Activated CD8-positive, alpha-beta memory T cell treated with anti-CD3 and anti-CD28 coated beads for 4 hours (primary cell): ENCODE data around the gene CENPB.

ENCODE experiments used
- DNase-seq, 2 donors: peaks; one replicate each; pipeline ENCODE4 v3.0.0-alpha.2; 2020; ENCODE audit warnings: low read depth in 2 of 2

CENPB gene

DNA sequence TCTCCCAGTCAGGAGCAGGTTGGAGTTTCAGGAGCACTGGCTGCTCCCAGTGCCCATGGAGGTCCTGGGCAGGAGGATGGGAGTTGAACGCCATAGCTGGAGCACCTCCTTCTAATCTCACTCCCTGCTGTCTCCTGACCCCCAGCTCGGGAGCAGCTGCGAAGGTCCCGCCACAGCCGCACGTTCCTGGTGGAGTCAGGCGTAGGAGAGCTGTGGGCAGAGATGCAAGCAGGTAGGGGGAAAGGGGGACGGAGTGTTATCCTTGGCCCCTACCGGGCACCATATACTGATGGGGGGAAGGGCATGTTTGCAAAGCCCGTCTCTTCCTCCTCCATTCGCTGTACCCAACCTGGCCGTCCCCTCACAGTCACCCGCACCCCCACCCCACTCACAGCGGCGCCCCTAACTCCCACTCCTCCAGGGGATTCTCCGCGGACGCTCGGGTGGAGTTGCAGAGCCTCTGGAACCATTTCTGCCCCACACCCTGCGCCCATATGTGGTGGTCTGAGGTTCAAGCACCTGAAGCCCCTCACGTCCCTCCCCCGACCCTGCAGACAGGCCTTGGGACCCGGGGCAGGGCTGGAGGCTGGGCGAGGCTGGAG lies 37.4 kb downstream of the CENPB start:
- DNase-seq, result no peak

DNA sequence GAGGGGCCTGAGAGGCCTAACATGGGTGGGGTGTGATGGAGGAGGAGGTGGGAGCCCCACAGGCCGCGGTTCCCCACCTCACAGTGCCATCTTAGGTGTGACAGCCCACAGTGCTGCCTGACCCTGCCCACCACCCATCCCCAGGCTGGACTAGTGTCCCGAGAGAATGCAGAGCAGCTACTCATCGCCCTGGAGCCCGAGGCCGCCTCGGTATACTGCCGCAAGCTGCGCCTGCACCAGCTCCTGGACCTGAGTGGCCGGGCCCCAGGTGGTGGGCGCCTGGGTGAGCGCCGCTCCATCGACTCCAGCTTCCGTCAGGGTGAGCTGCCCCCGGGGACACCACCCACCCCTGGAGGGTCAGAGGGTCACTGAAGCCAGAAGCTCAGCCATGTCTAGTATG lies 38.5 kb downstream of the CENPB start:
- no peak for DNase-seq

DNA sequence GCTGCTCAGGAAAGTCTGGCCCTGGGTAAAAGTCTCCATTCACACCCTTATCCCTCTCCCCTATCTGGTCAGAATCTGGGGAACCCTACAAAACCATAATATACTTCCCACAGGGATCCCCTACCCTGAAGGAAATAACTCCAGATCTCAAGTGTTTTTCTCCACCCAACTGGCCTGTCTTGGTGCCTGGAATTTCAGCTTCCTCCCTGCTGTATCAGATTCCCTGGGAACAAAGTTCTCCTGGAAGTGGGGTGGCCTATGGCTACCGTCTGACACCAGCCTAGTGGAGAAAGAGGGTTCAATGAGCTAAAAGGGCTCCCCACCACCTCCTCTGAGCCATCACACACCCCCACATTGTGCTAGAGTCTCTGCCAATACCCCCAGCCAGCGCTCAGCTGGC lies 39.1 kb downstream of the CENPB start:
- no peak for DNase-seq

DNA sequence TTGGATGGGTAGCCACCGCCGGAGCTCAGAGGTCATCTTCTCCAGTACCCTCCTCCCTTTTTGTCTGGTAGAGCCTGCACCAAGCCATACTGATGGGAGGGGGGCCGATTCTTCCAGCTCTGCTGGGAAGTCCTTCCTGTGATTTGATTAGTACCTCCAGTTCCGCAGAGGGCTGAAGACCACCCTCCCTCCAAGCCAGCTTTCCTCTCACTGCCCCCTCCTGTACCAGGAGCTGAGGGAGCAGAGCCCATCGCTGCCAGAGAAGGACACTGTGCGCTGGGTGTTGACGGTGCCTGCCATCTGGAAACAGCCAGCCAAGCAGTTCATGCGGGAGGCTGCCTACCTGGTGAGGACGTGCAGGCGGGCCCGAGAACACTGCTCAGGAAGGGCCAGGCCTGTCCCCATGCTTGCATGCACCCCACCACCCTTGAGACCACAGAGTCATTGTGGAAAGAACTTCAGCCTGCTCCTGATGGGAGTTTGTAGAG lies 40.8 kb downstream of the CENPB start:
- no peak for DNase-seq

DNA sequence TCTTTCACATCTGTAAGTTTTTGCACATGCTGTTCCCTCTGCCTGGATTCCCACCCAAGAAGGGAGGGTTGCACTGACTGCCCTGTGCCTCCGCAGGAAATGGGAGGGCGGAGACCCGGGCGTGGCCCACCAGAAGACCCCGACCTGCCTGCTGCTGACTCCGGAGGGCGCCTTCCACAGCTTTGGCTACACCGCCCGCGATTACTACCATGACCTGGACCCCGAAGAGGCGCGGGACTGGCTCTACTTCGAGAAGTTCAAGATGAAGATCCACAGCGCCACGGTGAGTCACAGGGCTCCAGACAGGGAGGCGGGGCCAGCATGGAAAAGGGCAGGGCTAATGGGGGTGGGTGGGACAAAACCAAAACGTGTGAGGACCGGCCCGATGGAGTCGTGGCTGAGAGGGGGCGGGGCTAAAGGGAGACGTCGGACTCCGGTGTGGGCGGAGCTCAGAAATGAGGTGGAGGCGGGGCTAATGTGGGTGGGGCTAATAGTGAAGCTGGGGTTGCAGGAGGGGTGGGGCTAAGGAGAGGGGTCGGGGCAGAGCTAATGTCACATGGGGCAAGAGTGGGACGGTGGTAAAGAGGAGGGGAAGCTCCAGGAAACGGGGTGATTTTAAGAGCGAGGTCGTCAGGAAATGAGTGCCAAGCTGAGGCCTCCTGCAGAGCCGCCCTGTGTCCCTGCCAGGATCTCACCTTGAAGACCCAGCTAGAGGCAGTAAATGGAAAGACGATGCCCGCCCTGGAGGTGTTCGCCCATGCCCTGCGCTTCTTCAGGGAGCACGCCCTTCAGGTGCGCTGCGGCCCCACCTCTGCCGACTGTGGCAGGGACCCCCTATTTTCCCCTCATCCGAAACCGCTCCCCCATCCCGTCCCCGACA lies 41.5 kb downstream of the CENPB start:
- DNase-seq, result peak; percentile 42 to 59

DNA sequence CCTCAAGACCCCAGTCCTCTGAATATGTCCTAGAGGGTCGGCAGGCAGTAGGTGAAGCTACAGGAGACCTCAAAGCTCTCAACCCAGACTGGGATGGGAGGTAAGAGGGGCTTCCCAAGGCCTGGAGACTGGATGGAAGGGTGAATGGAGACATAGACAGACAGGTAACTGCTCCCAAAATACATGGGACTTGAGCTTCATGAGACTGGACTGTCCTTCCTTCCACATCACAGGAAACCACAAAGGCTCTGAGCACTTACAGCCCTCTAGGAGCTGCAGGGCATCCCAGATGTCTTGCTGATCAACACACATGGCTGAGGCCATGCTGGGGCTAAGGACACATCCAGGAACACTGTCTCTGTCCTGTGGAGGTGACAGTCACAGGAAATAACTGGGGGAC lies 42.5 kb downstream of the CENPB start:
- DNase-seq, result no peak

DNA sequence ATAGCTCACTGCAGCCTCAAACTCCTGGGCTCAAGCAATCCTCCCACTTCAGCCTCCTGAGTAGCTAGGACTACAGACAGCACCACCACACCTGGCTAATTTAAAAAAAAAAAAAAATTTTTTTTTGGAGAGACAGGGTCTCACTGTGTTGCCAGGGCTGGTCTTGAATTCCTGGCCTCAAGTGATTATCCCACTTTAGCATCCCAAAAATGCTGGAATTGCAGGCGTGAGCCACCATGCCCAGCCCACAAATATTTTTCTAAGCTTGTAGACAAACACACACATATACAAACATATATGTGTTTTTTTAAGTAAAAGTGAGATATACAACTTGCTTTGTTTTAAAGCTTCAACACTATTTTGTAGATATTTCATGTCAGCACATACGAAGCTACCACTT lies 43.3 kb downstream of the CENPB start:
- no peak for DNase-seq

DNA sequence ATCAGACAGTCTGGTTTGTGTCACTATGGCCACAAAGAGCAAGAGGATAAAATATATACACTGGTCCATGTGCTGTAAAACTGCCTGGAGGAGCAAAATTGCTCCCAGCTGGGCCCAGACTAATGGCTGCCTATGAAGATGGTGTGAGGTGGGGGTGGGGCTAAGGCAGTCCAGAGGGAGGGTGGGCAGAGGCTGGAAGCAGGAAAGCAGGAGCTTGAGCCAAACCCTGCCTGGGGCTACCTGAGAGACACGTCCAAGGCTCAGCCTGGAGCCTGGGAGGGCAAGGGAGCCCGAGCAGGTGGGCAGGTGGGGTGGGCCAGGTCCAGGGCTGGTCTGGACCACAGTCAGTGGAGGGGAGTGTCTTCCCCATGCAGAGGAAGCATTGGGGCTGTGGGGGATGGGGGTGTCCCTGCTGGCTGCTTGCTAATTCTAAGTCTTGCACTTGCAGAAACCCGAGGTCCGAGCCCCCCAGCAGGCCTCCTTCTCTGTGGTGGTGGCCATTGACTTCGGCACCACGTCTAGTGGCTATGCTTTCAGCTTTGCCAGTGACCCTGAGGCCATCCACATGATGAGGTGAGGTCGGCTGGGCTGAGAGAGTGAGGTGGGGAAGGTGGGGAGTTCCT lies 44.6 kb downstream of the CENPB start:
- no peak for DNase-seq

DNA sequence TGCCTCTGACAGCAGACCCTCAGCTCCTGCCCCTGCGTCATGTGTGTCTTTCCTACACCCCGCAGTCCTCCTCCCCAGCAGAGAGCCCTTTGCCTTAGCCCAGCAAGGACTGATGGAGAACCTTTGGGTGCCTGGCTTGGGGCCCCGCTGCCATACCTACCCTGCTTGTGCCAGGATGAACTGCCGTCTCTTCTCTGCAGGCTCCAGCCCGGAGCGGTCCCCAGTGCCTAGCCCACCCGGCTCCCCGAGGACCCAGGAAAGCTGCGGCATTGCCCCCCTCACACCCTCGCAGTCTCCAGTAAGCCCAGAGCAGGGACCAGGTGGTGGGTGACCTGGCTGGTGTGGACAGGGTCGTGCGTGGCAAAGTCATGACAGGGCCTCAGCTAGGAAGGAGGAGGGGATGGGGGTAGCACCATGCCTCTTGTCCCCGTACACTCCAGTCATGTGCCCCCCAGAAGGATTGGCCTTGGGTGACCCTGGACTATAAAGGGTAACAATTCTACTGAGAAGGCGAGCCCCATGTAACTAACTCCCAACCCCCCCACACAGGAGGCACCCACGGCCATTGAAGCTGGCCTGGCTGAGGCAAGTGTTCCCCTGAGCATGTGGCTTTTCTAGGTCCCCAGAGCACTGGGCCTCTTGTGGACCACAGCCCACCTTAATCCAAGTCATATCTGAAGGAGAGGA lies 45.8 kb downstream of the CENPB start:
- no peak for DNase-seq

DNA sequence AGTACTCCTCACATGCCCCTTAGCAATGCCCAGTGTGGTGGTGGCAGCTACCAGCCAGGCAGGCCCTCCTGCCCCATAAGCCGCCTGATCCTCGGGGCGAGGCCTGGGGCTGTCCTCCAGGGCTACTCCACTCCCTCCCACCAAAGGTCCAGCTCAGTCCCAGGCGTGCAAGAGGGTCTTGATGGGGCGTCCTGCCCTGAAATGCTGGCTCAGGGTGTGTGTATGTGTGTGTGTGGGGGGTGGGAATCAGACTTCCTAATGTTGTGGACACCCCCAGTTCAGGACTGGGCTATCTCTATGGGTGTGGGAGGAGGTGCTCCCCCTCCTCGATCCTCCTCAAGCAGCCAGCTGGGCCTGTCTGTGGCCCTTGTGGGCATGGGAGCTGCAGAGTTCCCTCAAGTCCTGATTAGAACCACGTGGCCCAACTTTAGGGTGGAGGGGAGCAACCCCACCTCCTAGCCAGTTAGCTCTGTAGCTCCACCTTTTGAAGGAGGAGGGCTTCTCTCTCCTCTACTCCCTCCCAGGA lies 46.6 kb downstream of the CENPB start:
- DNase-seq, result no peak

DNA sequence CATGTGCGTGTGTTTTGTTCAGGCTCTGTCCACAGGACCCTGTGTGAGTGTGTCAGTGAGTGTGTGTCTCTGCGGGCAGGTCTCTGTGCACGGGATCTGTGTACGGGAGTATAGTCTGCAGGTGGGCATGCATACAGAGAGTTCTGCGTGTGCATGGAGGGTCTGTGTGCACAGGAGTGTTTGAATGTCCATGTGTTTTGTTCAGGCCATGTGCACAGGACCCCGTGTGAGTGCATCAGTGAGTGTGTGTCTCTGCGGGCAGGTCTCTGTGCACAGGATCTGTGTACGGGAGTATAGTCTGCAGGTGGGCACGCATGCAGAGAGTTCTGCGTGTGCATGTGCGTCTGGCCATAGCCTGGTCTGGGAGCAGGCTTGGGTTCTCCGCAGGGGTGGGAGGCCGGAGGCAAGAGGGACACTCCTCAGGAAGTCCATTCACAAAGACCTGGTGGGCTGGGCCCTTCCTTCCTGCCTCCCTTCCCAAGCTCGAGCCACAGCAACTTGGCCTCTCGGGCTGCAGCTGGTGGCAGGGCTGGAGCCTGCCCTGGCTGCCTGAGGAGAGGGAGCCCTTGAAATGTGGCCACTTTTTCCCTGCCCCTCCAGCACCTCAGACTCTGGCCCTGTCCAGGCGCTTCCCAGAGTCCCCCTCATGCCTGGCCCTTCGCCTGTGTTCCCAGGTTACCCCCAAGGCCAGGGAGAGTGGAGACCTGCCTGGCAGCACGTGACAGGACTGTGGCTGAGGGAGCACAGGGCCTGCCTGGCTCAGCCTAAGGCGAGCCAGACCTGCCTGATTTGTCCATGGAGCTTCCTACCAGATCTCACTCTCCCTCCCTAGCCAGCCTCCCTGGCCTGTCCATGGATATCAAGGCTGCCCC lies 47.2 kb downstream of the CENPB start:
- DNase-seq, result no peak

DNA sequence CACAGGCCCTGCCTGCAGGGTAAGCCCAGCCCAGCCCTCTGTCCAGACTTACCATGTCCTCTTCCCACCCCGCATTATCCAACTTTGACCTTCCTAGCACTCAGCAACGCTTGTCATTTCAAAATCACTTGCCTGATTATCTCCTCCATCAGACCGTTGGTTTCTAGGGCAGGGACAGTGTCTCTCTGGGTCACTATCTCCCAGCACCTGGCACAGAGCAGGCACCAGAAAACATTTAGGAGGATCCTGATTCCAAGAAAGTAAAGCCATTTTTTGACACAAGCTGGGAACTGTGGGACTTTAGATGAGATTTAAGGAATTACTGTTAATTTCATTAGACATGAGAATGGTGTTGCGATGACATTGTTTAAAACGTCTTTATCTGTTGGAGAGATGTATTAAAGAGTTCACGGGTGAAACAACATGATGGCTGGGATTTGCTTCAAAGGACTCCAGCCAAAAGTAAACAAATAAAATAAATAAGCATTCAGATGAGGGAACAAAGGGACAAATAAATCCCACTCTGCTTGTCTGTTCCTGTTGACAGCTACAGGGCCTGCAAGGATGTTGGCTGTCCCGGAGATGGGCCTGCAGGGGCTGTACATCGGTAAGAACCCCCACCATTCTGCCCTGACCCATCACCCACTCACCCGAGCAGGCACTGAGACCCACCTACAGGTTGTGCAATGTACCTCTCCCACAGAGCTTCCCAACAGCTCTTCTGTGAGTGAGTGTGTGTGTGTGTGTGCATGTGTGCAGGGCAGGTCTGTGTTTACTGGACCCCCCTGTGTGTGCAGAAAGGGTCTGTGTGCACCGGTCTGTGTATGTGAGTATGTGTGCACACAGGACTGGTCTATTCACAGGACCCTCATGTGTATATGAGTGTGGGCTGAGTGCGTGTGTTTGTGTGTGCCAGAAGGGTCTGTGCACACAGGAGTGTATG lies 48.2 kb downstream of the CENPB start:
- DNase-seq, result no peak

DNA sequence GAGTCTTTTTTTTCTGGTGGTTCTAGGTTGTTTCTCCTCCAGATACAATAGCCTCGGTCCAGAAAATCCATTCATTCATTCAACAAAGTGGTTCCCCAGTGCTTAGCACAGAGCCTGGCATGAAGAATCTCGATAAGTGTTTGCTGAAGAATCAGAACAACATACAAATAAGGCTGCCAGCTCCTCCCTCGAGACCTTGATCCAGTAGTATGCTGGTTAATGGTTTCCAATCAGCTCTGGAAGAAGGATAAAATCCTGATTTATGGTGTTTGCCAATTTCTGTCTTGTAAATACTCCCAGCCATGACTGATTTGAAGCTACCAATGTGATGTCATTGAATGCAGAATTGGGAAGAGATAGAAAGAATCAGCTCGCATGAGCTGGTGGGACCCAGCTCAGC lies 50.8 kb downstream of the CENPB start:
- no peak for DNase-seq

DNA sequence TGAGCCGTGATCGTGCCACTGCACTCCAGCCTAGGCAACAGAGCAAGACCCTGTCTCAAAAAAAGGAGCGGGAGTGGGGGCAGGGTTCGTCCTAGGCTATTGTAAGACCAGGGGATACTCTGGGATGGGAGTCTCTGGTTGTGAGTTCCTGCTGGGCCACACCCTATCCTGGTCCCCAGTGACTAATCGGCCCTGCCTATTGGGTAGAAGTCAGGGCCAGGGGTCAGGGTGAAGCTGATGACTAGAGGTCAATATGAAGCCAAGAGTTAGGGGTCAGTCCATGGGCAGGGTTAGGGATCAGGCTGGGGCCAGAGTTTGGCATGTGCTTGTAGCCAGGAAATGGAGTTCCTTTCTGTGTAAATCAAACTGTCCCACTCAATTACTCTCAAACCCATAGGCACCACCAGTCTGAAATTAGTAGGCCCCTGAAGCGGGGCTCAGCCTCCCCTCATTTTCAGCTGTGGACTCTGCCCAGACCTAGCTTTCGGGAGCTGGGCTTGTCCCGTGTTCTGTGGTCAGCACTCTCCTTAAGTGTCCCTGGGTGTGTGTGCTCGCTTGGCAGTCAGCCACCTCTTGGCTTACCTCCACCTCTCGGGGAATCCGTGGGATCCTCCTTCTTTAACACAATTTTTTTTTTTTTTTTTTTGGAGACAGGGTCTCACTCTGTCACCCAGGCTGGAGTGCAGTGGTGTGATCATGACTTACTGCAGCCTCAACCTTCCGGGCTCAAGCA lies 52.3 kb downstream of the CENPB start:
- no peak for DNase-seq
